K562 (cell line): ENCODE data around the gene ATG4C. TPM values are rescaled to one million over a fixed set of nuclear protein-coding genes. Genes with fewer than 3 reads are reported as not detected.

Experiments
- ATAC-seq: fragments of 200-7000 bp; cut with Tn5 transposase; 3 replicates; pipeline ENCODE4 v1.9.1; 2020; ENCODE audit warnings: moderate library complexity
- BruUV-seq: library from RNA; stranded (reverse); fragments of 400-500 nt; replicated peaks from 2 replicates; lab custom pipeline; 2021; lab: Mats Ljungman, UMichigan
- CTCF ChIA-PET: fragments of 300-600 bp; formaldehyde crosslinking; extraction: SDS; loops from one replicate; lab custom pipeline; 2021; ENCODE audit warnings: low intra/inter-chr PET ratio; lab: Yijun Ruan, JAX
- POLR2A ChIA-PET: fragments of 300-600, 350-650 bp; sonication (Branson Sonifier 250); formaldehyde crosslinking; extraction: SDS; loops from one replicate; lab custom pipeline; 2021; ENCODE audit warnings: antibody characterized with exemption, inconsistent platforms; lab: Yijun Ruan, JAX
- DNase-seq, 4 experiments: peaks; one replicate each; pipeline versions ENCODE4 v3.0.0 to v3.0.0-alpha.2; 2011 to 2018; ENCODE audit warnings: low spot score in 3 of 4, mixed read lengths in 3 of 4; ENCODE audit errors: extremely low read depth in 1 of 4
- FAIRE-seq: peaks from 2 replicates; lab custom pipeline; 2011; peaks lifted over from hg19 to GRCh38; lab: Jason Lieb, UNC
- H2AFZ ChIP-seq: 2 replicates; pipeline ENCODE4 v1.6.0; 2011; ENCODE audit warnings: low read depth, low read length, control low read depth, inconsistent platforms
- H3K27ac ChIP-seq: fragments of 200-600 bp; 3 replicates; pipeline ENCODE4 v1.8.0; 2011; ENCODE audit warnings: low read depth, mild to moderate bottlenecking, control low read depth, inconsistent platforms, low read length, moderate library complexity, mixed read lengths; ENCODE audit errors: extremely low read depth
- H3K27me3 ChIP-seq, 2 experiments: fragments of 300-600 bp in 1 of 2; 2 replicates in 1 of 2; 3 replicates in 1 of 2; pipeline versions ENCODE4 v1.6.0 to v1.8.0; 2011; ENCODE audit warnings: inconsistent platforms in 2 of 2, low read length in 2 of 2, mild to moderate bottlenecking in 1 of 2, mixed read lengths in 1 of 2, moderate library complexity in 1 of 2; ENCODE audit not compliant: control insufficient read depth in 2 of 2, insufficient read depth in 2 of 2
- H3K36me3 ChIP-seq: fragments of 300-600 bp; 3 replicates; pipeline ENCODE4 v1.8.0; 2011; ENCODE audit warnings: mild to moderate bottlenecking, low read length, inconsistent platforms; ENCODE audit not compliant: control insufficient read depth, insufficient read depth
- H3K4me1 ChIP-seq, 2 experiments: fragments of 200-600 bp in 1 of 2; replicated peaks in 1 of 2; 2 replicates in 1 of 2; 3 replicates in 1 of 2; pipeline versions ENCODE4 v1.5.1 to v1.8.0; 2011; ENCODE audit warnings: inconsistent platforms in 2 of 2, low read length in 2 of 2, mild to moderate bottlenecking in 1 of 2, mixed read lengths in 1 of 2, moderate library complexity in 1 of 2; ENCODE audit not compliant: control insufficient read depth in 2 of 2, insufficient read depth in 2 of 2
- H3K4me2 ChIP-seq: 2 replicates; pipeline ENCODE4 v1.6.1; 2011; ENCODE audit warnings: low read length, control low read depth, inconsistent platforms, mixed read lengths; ENCODE audit not compliant: insufficient read depth
- H3K4me3 ChIP-seq: fragments of 200-600 bp; sonication (generic), shearing (Covaris generic); 2 replicates; pipeline ENCODE4 v1.5.1; 2016; ENCODE audit warnings: control low read depth, inconsistent platforms
- H3K79me2 ChIP-seq: fragments of 200-600 bp; 3 replicates; pipeline ENCODE4 v1.8.0; 2011; ENCODE audit warnings: low read length, inconsistent platforms; ENCODE audit not compliant: control insufficient read depth, insufficient read depth
- H3K9ac ChIP-seq, 2 experiments: 2 replicates each; pipeline versions ENCODE4 v1.6.0 to v1.6.1; 2011; ENCODE audit warnings: low read depth in 2 of 2, low read length in 2 of 2, control low read depth in 1 of 2, inconsistent platforms in 1 of 2, mild to moderate bottlenecking in 1 of 2, mixed read lengths in 1 of 2; ENCODE audit not compliant: insufficient read depth in 1 of 2
- H3K9me1 ChIP-seq: one replicate; pipeline ENCODE4 v1.6.0; 2011; ENCODE audit warnings: inconsistent platforms, mild to moderate bottlenecking, low read length, moderate library complexity; ENCODE audit not compliant: control insufficient read depth, insufficient read depth
- H3K9me3 ChIP-seq: replicated peaks from 2 replicates; pipeline ENCODE4 v1.5.1; 2011; ENCODE audit warnings: low read depth, low read length, inconsistent platforms; ENCODE audit not compliant: control insufficient read depth, insufficient read depth
- H4K20me1 ChIP-seq: replicated peaks from 2 replicates; pipeline ENCODE4 v1.6.1; 2011; ENCODE audit warnings: low read length, inconsistent platforms, mixed read lengths; ENCODE audit not compliant: control insufficient read depth, insufficient read depth
- ADNP ChIP-seq: fragments of 200-800 bp; sonication (Bioruptor generic); IDR thresholded peaks from 2 replicates; pipeline ENCODE4 v1.6.1; 2016; ENCODE audit warnings: missing genetic modification characterization, missing compliant biosample characterization
- ARNT ChIP-seq, 2 experiments: fragments of 450-650 bp; IDR thresholded peaks; 2 replicates each; pipeline ENCODE4 v1.6.1; 2016; ENCODE audit warnings: mild to moderate bottlenecking in 1 of 2
- BDP1 ChIP-seq: IDR thresholded peaks from 3 replicates; pipeline ENCODE4 v1.6.1; 2011; ENCODE audit not compliant: insufficient read length, insufficient read depth
- ETV5 ChIP-seq: sonication (generic); formaldehyde crosslinking; IDR thresholded peaks from 2 replicates; pipeline ENCODE4 v1.4.0; 2020; ENCODE audit warnings: low read depth, mild to moderate bottlenecking, missing genetic modification reagents
- HNRNPLL ChIP-seq: fragments of 200-400 bp; formaldehyde crosslinking; IDR thresholded peaks from 2 replicates; pipeline ENCODE4 v1.6.1; 2017; ENCODE audit warnings: low read length, low read depth, mild to moderate bottlenecking; ENCODE audit not compliant: poor library complexity, severe bottlenecking
- KDM2B ChIP-seq: fragments of 250-450 bp; sonication (Bioruptor Pico); IDR thresholded peaks from 2 replicates; pipeline ENCODE4 v1.8.0; 2021; ENCODE audit warnings: mild to moderate bottlenecking, moderate library complexity
- NR2C1 ChIP-seq, 2 experiments: fragments of 450-650 bp; IDR thresholded peaks; 2 replicates each; pipeline ENCODE4 v1.6.1; 2017; ENCODE audit warnings: mild to moderate bottlenecking in 2 of 2, antibody characterized with exemption in 1 of 2, inconsistent platforms in 1 of 2, missing compliant biosample characterization in 1 of 2, missing genetic modification characterization in 1 of 2
- TBP ChIP-seq: optimal IDR thresholded peaks from 2 replicates; pipeline ENCODE3; 2011; ENCODE audit warnings: low read depth, low read length, improper control_type of control experiment
- TCF7L2 ChIP-seq: fragments of 150-350 bp; IDR thresholded peaks from 2 replicates; pipeline ENCODE4 v1.6.1; 2016; ENCODE audit warnings: low read depth, mild to moderate bottlenecking, low read length, moderate library complexity
- ZNF239 ChIP-seq: fragments of 250-450 bp; sonication (Bioruptor Pico); IDR thresholded peaks from 2 replicates; pipeline ENCODE4 v1.4.0; 2020; ENCODE audit warnings: mild to moderate bottlenecking
- ZNF316 ChIP-seq: fragments of 450-650 bp; IDR thresholded peaks from 2 replicates; pipeline ENCODE4 v1.6.1; 2016
- WGBS: fragments of 100-300 bp; shearing (Covaris generic); methylation state at CpG from one replicate; pipeline ENCODE4 v1.1.6; 2016; ENCODE audit warnings: low coverage, mixed read lengths; ENCODE audit not compliant: insufficient coverage; ENCODE audit errors: missing lambda C conversion rate; 5-methylcytosine and 5-hydroxymethylcytosine counted together
- in situ Hi-C: fragments of 300-500 bp; cut with MboI; formaldehyde crosslinking; loops from 4 replicates; pipeline ENCODE4 v1.15.0; 2018; ENCODE audit warnings: inconsistent platforms, mixed read lengths
- intact Hi-C: fragments of 100-400 bp; cut with micrococcal nuclease; formaldehyde crosslinking; loops from 2 replicates; pipeline ENCODE4 v1.14.2; 2022
- polyA plus RNA-seq, 8 experiments: library from polyadenylated mRNA; depleted of rRNA in 4 of 8; stranded (reverse) in 5 of 8; unstranded in 3 of 8; fragments of >200 nt; fragmentation: Nextera tagmentation in 2 of 8; fragmentation: Illumina TruSeq in 1 of 8; extraction: Ambion mirVana in 2 of 8; extraction: Trizol in 1 of 8; gene quantifications; 2 replicates each; pipeline versions ENCODE4 v1.2.1 to v1.2.3, GENCODE V29; 2011 to 2014; ENCODE audit warnings: inconsistent platforms in 1 of 8, missing spikeins in 1 of 8
- total RNA-seq, 7 experiments: library from RNA; depleted of rRNA in 6 of 7; stranded (reverse); fragments of >200 nt in 6 of 7; fragmentation: Illumina TruSeq in 2 of 7; extraction: Trizol in 2 of 7; gene quantifications; 2 replicates each; pipeline versions ENCODE4 v1.2.1 to v1.2.3, GENCODE V29; 2011 to 2021; ENCODE audit warnings: low replicate concordance in 1 of 7
- TF ChIP-seq, protein P1 (sequence below): fragments of 450-650 bp; IDR thresholded peaks from 2 replicates; pipeline ENCODE4 v1.7.0; 2016; ENCODE audit warnings: borderline replicate concordance
- TF ChIP-seq, protein P2 (sequence below): sonication (generic); formaldehyde crosslinking; IDR thresholded peaks from 2 replicates; pipeline ENCODE4 v1.8.0; 2022; ENCODE audit warnings: mild to moderate bottlenecking, missing genetic modification reagents
- TF ChIP-seq, protein P3 (sequence below): sonication (generic); formaldehyde crosslinking; IDR thresholded peaks from 2 replicates; pipeline ENCODE4 v1.4.0; 2020; ENCODE audit warnings: mild to moderate bottlenecking, missing genetic modification reagents
- TF ChIP-seq, protein P4 (sequence below), 2 experiments: IDR thresholded peaks; 2 replicates each; pipeline ENCODE4 v1.6.1; 2011; ENCODE audit warnings: borderline replicate concordance in 1 of 2, control low read depth in 1 of 2, low read depth in 1 of 2, low read length in 1 of 2, mild to moderate bottlenecking in 1 of 2, mixed read lengths in 1 of 2, moderate library complexity in 1 of 2; ENCODE audit not compliant: insufficient read depth in 1 of 2, insufficient read length in 1 of 2, poor library complexity in 1 of 2, severe bottlenecking in 1 of 2; ENCODE audit errors: extremely low read depth in 1 of 2

The ATG4C gene
- total and polyA plus RNA-seq, 9 of the 15 experiments (the other 6 are each of a cell fraction or from before 2014, with no cell fraction given): 7.6 to 35.8 (median 16.1) TPM

DNA sequence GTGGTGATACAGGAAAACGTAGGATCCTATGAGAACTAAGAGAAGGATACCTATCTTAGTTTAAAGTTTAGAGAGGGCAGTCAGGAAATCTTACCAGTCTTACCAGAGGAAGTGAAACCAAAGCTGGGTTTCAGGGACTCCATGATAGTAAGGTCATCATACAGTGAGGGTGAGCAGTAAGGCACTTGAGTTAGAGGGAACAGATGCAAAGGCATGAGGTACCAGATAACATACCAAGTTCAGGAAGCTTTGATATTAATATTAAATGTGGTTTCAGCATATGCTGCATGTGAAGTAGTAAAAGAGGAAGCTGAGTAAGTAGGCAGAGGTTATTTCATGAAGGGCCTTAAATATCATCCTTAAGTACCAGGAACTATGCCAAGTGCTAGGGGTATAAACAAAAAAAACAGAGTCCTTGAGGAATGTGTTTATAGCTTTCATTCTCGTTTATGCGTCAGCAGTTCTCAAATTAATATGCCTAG lies 16.9 kb downstream of the ATG4C start:
- 85% methylated on average over 3 of the region's 3 CpGs for WGBS
- intact Hi-C loops: no loop called here
- DNase-seq (no peak), FAIRE-seq (no peak)
- Histone ChIP-seq H3K79me2 (no peaks in the 10 kb centered on the region), H3K4me2 (no peak overlapping the region), H3K9me3 (no peaks in the 10 kb centered on the region), H3K9ac (no peak overlapping the region), H3K27ac (no peak overlapping the region)
- TF ChIP-seq, protein P1, sequence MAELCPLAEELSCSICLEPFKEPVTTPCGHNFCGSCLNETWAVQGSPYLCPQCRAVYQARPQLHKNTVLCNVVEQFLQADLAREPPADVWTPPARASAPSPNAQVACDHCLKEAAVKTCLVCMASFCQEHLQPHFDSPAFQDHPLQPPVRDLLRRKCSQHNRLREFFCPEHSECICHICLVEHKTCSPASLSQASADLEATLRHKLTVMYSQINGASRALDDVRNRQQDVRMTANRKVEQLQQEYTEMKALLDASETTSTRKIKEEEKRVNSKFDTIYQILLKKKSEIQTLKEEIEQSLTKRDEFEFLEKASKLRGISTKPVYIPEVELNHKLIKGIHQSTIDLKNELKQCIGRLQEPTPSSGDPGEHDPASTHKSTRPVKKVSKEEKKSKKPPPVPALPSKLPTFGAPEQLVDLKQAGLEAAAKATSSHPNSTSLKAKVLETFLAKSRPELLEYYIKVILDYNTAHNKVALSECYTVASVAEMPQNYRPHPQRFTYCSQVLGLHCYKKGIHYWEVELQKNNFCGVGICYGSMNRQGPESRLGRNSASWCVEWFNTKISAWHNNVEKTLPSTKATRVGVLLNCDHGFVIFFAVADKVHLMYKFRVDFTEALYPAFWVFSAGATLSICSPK: no peak
- no peak for TF ChIP-seq NR2C1 (IDR thresholded peaks at IDR 0.05)
- TF ChIP-seq NR2C1 (tag; IDR thresholded peaks at IDR 0.05): no peak
- TF ChIP-seq, protein P2, sequence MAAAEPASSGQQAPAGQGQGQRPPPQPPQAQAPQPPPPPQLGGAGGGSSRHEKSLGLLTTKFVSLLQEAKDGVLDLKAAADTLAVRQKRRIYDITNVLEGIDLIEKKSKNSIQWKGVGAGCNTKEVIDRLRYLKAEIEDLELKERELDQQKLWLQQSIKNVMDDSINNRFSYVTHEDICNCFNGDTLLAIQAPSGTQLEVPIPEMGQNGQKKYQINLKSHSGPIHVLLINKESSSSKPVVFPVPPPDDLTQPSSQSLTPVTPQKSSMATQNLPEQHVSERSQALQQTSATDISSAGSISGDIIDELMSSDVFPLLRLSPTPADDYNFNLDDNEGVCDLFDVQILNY (CRISPR knock-in tag): no peak
- no peak for TF ChIP-seq TBP
- TF ChIP-seq ZNF239 (CRISPR knock-in tag): no peak
- TF ChIP-seq TCF7L2: no peak
- TF ChIP-seq ADNP (tag): no peak
- no peak for TF ChIP-seq ETV5 (CRISPR knock-in tag)
- TF ChIP-seq, protein P3, sequence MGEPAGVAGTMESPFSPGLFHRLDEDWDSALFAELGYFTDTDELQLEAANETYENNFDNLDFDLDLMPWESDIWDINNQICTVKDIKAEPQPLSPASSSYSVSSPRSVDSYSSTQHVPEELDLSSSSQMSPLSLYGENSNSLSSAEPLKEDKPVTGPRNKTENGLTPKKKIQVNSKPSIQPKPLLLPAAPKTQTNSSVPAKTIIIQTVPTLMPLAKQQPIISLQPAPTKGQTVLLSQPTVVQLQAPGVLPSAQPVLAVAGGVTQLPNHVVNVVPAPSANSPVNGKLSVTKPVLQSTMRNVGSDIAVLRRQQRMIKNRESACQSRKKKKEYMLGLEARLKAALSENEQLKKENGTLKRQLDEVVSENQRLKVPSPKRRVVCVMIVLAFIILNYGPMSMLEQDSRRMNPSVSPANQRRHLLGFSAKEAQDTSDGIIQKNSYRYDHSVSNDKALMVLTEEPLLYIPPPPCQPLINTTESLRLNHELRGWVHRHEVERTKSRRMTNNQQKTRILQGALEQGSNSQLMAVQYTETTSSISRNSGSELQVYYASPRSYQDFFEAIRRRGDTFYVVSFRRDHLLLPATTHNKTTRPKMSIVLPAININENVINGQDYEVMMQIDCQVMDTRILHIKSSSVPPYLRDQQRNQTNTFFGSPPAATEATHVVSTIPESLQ (CRISPR knock-in tag): no peak
- TF ChIP-seq HNRNPLL: no peak
- no peak for TF ChIP-seq ZNF316
- TF ChIP-seq KDM2B (CRISPR knock-in tag): no peak
- TF ChIP-seq ARNT (IDR thresholded peaks at IDR 0.05): no peak
- TF ChIP-seq BDP1: no peak
- TF ChIP-seq, protein P4, sequence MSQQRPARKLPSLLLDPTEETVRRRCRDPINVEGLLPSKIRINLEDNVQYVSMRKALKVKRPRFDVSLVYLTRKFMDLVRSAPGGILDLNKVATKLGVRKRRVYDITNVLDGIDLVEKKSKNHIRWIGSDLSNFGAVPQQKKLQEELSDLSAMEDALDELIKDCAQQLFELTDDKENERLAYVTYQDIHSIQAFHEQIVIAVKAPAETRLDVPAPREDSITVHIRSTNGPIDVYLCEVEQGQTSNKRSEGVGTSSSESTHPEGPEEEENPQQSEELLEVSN (IDR thresholded peaks at IDR 0.05; ENCODE audit: borderline replicate concordance in 1 of 2, extremely low read depth in 1 of 2, insufficient read depth in 1 of 2, insufficient read length in 1 of 2, low read depth in 1 of 2, low read length in 1 of 2, poor library complexity in 1 of 2, severe bottlenecking in 1 of 2): no peak
- TF ChIP-seq, all 486 proteins: peak for 0
- Histone ChIP-seq H4K20me1 (no peaks in the 10 kb centered on the region), H2AFZ (no peak overlapping the region), H3K4me3 (no peak overlapping the region), H3K36me3 (no peaks in the 10 kb centered on the region), H3K27me3 (no peaks in the 10 kb centered on the region), H3K4me1 (no peaks in the 10 kb centered on the region), H3K9me1 (no peaks in the 10 kb centered on the region)
- no peak for ATAC-seq
- CTCF ChIA-PET: no interaction called here
- no TSS peak for BruUV-seq
- in situ Hi-C loops: no loop called here
- POLR2A ChIA-PET: no interaction called here
